Endothelial cell of umbilical vein (primary cell): ENCODE results near the gene PITPNB. TPM values are rescaled to one million over a fixed set of nuclear protein-coding genes. Genes with fewer than 3 reads are reported as not detected.

Experiments
- BruUV-seq: library from RNA; stranded (reverse); fragments of 400-500 nt; replicated peaks from 2 replicates; lab custom pipeline; 2021; lab: Mats Ljungman, UMichigan
- CTCF ChIA-PET: fragments of 300-600, 350-600 bp; sonication (Branson Sonifier 250); formaldehyde crosslinking; loops from one replicate; lab custom pipeline; 2021; ENCODE audit warnings: antibody characterized with exemption, inconsistent platforms; lab: Charles Lee
- POLR2A ChIA-PET: fragments of 300-600, 350-600 bp; sonication (Branson Sonifier 250); formaldehyde crosslinking; loops from one replicate; lab custom pipeline; 2021; ENCODE audit warnings: antibody characterized with exemption, inconsistent platforms; lab: Charles Lee
- DNase-seq: peaks from one replicate; pipeline ENCODE4 v3.0.0-alpha.2; 2011; ENCODE audit warnings: low read depth, low spot score
- FAIRE-seq: peaks from 2 replicates; lab custom pipeline; 2011; peaks lifted over from hg19 to GRCh38; lab: Jason Lieb, UNC
- H2AFZ ChIP-seq: 2 replicates; pipeline ENCODE4 v1.6.0; 2012; ENCODE audit warnings: low read depth, low read length, control low read depth, inconsistent platforms
- H3K27ac ChIP-seq: 2 replicates; pipeline ENCODE4 v1.5.1; 2011; ENCODE audit warnings: low read depth, mild to moderate bottlenecking, control low read depth, low read length, moderate library complexity; ENCODE audit not compliant: insufficient read depth
- H3K27me3 ChIP-seq, 2 experiments: 2 replicates each; pipeline versions ENCODE4 v1.6.0 to v1.6.1; 2011; ENCODE audit warnings: low read length in 2 of 2, mixed read lengths in 1 of 2; ENCODE audit not compliant: control insufficient read depth in 2 of 2, insufficient read depth in 2 of 2
- H3K36me3 ChIP-seq, 2 experiments: 2 replicates in 1 of 2; 3 replicates in 1 of 2; pipeline ENCODE4 v1.5.1; 2011; ENCODE audit warnings: low read length in 2 of 2, mild to moderate bottlenecking in 1 of 2, moderate library complexity in 1 of 2; ENCODE audit not compliant: control insufficient read depth in 2 of 2, insufficient read depth in 2 of 2; ENCODE audit errors: extremely low read depth in 1 of 2
- H3K4me1 ChIP-seq: 3 replicates; pipeline ENCODE4 v1.5.1; 2011; ENCODE audit warnings: mild to moderate bottlenecking, low read length; ENCODE audit not compliant: control insufficient read depth, insufficient read depth; ENCODE audit errors: extremely low read depth
- H3K4me2 ChIP-seq: 2 replicates; pipeline ENCODE4 v1.6.1; 2011; ENCODE audit warnings: low read length, control low read depth, mixed read lengths; ENCODE audit not compliant: insufficient read depth
- H3K4me3 ChIP-seq, 3 experiments: fragments of 200-600 bp in 1 of 3; sonication (generic), shearing (Covaris generic) in 1 of 3; replicated peaks in 1 of 3; 2 replicates each; pipeline ENCODE4 v1.5.1; 2011 to 2016; ENCODE audit warnings: control low read depth in 3 of 3, low read length in 3 of 3, mild to moderate bottlenecking in 2 of 3, inconsistent platforms in 1 of 3, low read depth in 1 of 3, moderate library complexity in 1 of 3; ENCODE audit not compliant: insufficient read depth in 1 of 3
- H3K79me2 ChIP-seq: 2 replicates; pipeline ENCODE4 v1.6.0; 2012; ENCODE audit warnings: low read length, inconsistent platforms; ENCODE audit not compliant: control insufficient read depth, insufficient read depth
- H3K9ac ChIP-seq: replicated peaks from 2 replicates; pipeline ENCODE3; 2011; ENCODE audit warnings: low read length, control low read depth; ENCODE audit not compliant: insufficient read depth; ENCODE audit errors: extremely low read depth
- H3K9me1 ChIP-seq: replicated peaks from 3 replicates; pipeline ENCODE4 v1.6.0; 2011; ENCODE audit warnings: mild to moderate bottlenecking, low read length; ENCODE audit not compliant: control insufficient read depth, insufficient read depth; ENCODE audit errors: extremely low read depth
- H3K9me3 ChIP-seq: replicated peaks from 2 replicates; pipeline ENCODE4 v1.5.1; 2012; ENCODE audit warnings: low read length, inconsistent platforms; ENCODE audit not compliant: control insufficient read depth, insufficient read depth
- H4K20me1 ChIP-seq: replicated peaks from 2 replicates; pipeline ENCODE3; 2011; ENCODE audit warnings: mild to moderate bottlenecking, low read length; ENCODE audit not compliant: control insufficient read depth, insufficient read depth; ENCODE audit errors: extremely low read depth
- MYC ChIP-seq: IDR thresholded peaks from one replicate; pipeline ENCODE4 v1.6.1; 2011; ENCODE audit warnings: mild to moderate bottlenecking, low read depth, low read length
- dilution Hi-C: fragments of 300-500 bp; cut with MboI; formaldehyde crosslinking; loops from one replicate; pipeline ENCODE4 v1.15.0; 2019; ENCODE audit warnings: low sequenced_read_pairs; ENCODE audit not compliant: extremely low pct_ligation_motif_present
- intact Hi-C: fragments of 100-400 bp; cut with micrococcal nuclease; formaldehyde crosslinking; loops from one replicate; pipeline ENCODE4 v1.10.0; 2022
- polyA plus RNA-seq, 4 experiments: library from polyadenylated mRNA; depleted of rRNA in 3 of 4; stranded (reverse) in 3 of 4; unstranded in 1 of 4; fragments of >200 nt; gene quantifications; 2 replicates each; pipeline versions ENCODE4 v1.2.1 to v1.2.3, GENCODE V29; 2011 to 2012; ENCODE audit warnings: missing spikeins in 1 of 4
- total RNA-seq: library from RNA; stranded (reverse); gene quantifications from 2 replicates; pipeline ENCODE4 v1.2.3, GENCODE V29; 2021

Gene PITPNB
- total and polyA plus RNA-seq, 2 donors (not counting 3 experiments of a cell fraction or from before 2014, with no cell fraction given): 29.7 to 108 TPM

- Histone ChIP-seq H3K4me1 (no peaks in the 10 kb centered on the region), H3K9me1 (no peaks in the 10 kb centered on the region), H3K36me3 (peaks cover 0 to 13% of the 10 kb centered on the region in 2 experiments), H3K9me3 (no peaks in the 10 kb centered on the region), H4K20me1 (no peaks in the 10 kb centered on the region), H3K79me2 (no peaks in the 10 kb centered on the region), H3K27ac (no peak overlapping the region), H2AFZ (no peak overlapping the region), H3K27me3 (no peaks in the 10 kb centered on the region), H3K4me3 (no peak overlapping the region), H3K4me2 (no peak overlapping the region), H3K9ac (no peak overlapping the region)
- dilution Hi-C loops: no loop called here
- no peak for DNase-seq
- ChIA-PET POLR2A (interaction anchor here (0.7 kb wide), 1 partner anchor 349 kb away, joined by 5 read pairs; no protein-coding TSS in a partner anchor), CTCF (interaction anchor here (1.0 kb wide), 1 partner anchor 17 kb away, joined by 3 read pairs; no protein-coding TSS in a partner anchor)
- intact Hi-C loops: no loop called here
- no peak for TF ChIP-seq MYC
- BruUV-seq: no TSS peak
- no peak for FAIRE-seq
Observed at GRCh38 chr22:27842669-27843431, 76.2 kb downstream of the PITPNB start.

DNA sequence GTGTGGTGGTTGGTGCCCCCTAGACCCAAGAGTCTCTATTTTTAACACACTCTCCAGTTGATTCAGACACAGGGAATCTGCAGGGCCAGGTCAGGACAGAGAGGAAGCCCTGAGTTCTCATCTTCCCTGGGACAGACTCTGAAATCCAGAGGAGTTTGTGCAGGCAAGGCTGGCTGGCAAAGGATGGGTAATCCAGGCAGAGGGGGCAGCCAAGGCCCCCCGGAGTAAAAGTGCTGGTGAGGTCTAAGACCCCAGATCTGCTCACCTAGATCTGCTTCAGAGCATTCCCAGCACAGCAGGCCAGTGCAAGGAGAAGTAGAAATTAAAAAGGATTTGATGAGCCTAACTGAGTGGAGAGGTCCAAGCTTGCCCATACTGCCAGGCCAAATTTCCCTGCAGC lies 76.9 kb downstream of the PITPNB start:
- no peaks in the 10 kb centered on the region for H3K79me2 ChIP-seq
- FAIRE-seq: no peak
- POLR2A ChIA-PET: no interaction called here
- H2AFZ ChIP-seq: no peak overlapping the region
- no peaks in the 10 kb centered on the region for H3K9me1 ChIP-seq
- no peaks in the 10 kb centered on the region for H4K20me1 ChIP-seq
- H3K4me1 ChIP-seq: no peaks in the 10 kb centered on the region
- TF ChIP-seq MYC: no peak
- H3K36me3 ChIP-seq: peaks cover 0 to 11% of the 10 kb centered on the region in 2 experiments
- intact Hi-C loops (no loop called here), dilution Hi-C loops (no loop called here)
- H3K27ac ChIP-seq: no peak overlapping the region
- H3K9ac ChIP-seq: no peak overlapping the region
- no peaks in the 10 kb centered on the region for H3K9me3 ChIP-seq
- no peak for DNase-seq
- no peaks in the 10 kb centered on the region for H3K27me3 ChIP-seq
- CTCF ChIA-PET: interaction anchor here (1.0 kb wide), 1 partner anchor 18 kb away, joined by 3 read pairs; no protein-coding TSS in a partner anchor
- BruUV-seq: no TSS peak
- H3K4me2 ChIP-seq: no peak overlapping the region
- no peak overlapping the region for H3K4me3 ChIP-seq
